Measurements from ENCODE around the gene RPUSD4. TPM values are rescaled to one million over a fixed set of nuclear protein-coding genes. Genes with fewer than 3 reads are reported as not detected.

Gene RPUSD4
- total and polyA plus RNA-seq, 10 of the 15 experiments (the other 5 are each of a cell fraction or from before 2014, with no cell fraction given): 24.5 to 47.6 (median 31.7) TPM

DNA sequence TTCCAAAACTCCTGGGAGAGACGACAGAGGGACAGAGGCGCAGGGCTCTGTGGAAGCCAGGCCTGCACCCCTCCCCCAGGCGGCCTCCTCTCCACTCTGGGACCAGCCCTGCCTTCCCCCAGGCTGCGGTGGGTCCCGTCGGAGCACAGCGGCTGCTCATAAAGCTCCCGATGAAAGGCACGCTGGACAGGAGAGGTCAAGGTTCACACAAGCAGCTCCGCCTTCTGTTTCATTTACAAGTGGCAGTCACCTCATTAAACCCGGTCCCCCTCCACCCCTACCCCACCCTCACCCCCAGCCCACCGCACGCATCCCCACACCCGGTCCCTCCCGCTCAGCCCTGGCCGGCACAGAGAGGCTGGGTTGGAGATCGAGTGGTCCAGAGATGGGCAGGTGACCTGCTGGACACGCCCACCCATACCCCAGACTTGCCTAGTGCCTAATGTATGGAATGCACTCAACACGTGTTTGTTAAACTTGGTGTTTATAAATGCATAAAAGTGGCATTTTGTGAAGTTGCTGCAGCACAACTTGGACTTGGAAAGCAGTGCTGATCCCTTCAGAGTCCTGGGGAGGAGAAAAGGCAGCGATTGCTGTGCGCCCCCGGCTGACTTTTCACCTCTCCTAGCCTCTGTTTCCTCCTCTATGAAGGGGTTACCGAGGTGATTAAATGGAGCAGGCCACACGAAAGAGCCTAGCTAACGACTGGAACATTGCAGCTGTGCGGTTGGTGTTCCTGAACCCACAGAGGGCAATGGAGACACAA lies 26.0 kb downstream of the RPUSD4 start:
- Histone ChIP-seq H3K9ac (ENCODE audit: control insufficient read depth, insufficient read depth, low read length) (no peak overlapping the region), H3K4me2 (ENCODE audit: control insufficient read depth, insufficient read depth) (no peak overlapping the region), H3K36me3 (ENCODE audit: control insufficient read depth in 2 of 2, insufficient read depth in 2 of 2, low read length in 1 of 2) (peaks cover 0 to 3% of the 10 kb centered on the region in 2 experiments; a peak in 2 of 4 replicates), H3K9me3 (replicated peaks; ENCODE audit: control insufficient read depth, insufficient read depth, low read length) (no peaks in the 10 kb centered on the region), H3K27ac (ENCODE audit: control insufficient read depth, insufficient read depth) (no peak overlapping the region), H4K20me1 (ENCODE audit: control insufficient read depth, insufficient read depth) (no peaks in the 10 kb centered on the region), H3K27me3 (replicated peaks in 1 of 2; ENCODE audit: control insufficient read depth in 2 of 2, insufficient read depth in 2 of 2, low read length in 1 of 2) (no peaks in the 10 kb centered on the region), H3K4me3 (no peak overlapping the region), H3K4me1 (ENCODE audit: control insufficient read depth, insufficient read depth, low read length) (peaks cover 29% of the 10 kb centered on the region), H2AFZ (ENCODE audit: control insufficient read depth, low read depth, low read length) (no peak overlapping the region), H3K79me2 (ENCODE audit: control insufficient read depth, insufficient read depth, low read length) (no peaks in the 10 kb centered on the region)
- FAIRE-seq (no peak), ATAC-seq (no peak), DNase-seq (ENCODE audit: low read depth, low spot score) (no peak)
- RAD21 ChIA-PET (ENCODE audit: unreplicated experiment): no interaction called here
- SMC1A ChIA-PET (ENCODE audit: uncharacterized antibody, unreplicated experiment): interaction anchor here (0.6 kb wide), 1 partner anchor 9 kb away, joined by 3 read pairs; no protein-coding TSS in a partner anchor
- CTCF ChIA-PET: interaction anchor here (1.5 to 10.7 kb wide), 3 partner anchors 13 to 262 kb away, joined by 3 to 220 read pairs (median 120); partner anchors contain the start of gene VSIG10L2
- in situ Hi-C loops (cut with MboI) (no loop called here), intact Hi-C loops (cut with micrococcal nuclease; ENCODE audit: unreplicated experiment) (no loop called here)
- POLR2A ChIA-PET: no interaction called here
- WGBS (ENCODE audit: insufficient coverage, insufficient replicate concordance, low lambda C conversion rate, missing lambda C conversion rate): 90% methylated on average over 22 of the region's 26 CpGs
- BruUV-seq (replicated peaks): no TSS peak
- TF ChIP-seq CHD1 (IDR thresholded peaks at IDR 0.05; ENCODE audit: low read depth, low read length) (no peak), TAF1 (IDR thresholded peaks at IDR 0.05; ENCODE audit: borderline replicate concordance, low read depth, low read length) (no peak), ZSCAN29 (IDR thresholded peaks at IDR 0.05) (no peak), MAX (IDR thresholded peaks at IDR 0.05; ENCODE audit: low read depth, low read length) (no peak), ZNF384 (IDR thresholded peaks at IDR 0.05; ENCODE audit: borderline replicate concordance, low read depth, low read length) (no peak), E4F1 (IDR thresholded peaks at IDR 0.05; ENCODE audit: borderline replicate concordance, partially characterized antibody) (no peak), SMC3 (IDR thresholded peaks at IDR 0.05; ENCODE audit: borderline replicate concordance, low read length) (no peak), BRCA1 (IDR thresholded peaks at IDR 0.05; ENCODE audit: low read depth, low read length) (no peak), JUND (IDR thresholded peaks at IDR 0.05; ENCODE audit: low read depth, low read length) (no peak)
- TF ChIP-seq, protein P1, sequence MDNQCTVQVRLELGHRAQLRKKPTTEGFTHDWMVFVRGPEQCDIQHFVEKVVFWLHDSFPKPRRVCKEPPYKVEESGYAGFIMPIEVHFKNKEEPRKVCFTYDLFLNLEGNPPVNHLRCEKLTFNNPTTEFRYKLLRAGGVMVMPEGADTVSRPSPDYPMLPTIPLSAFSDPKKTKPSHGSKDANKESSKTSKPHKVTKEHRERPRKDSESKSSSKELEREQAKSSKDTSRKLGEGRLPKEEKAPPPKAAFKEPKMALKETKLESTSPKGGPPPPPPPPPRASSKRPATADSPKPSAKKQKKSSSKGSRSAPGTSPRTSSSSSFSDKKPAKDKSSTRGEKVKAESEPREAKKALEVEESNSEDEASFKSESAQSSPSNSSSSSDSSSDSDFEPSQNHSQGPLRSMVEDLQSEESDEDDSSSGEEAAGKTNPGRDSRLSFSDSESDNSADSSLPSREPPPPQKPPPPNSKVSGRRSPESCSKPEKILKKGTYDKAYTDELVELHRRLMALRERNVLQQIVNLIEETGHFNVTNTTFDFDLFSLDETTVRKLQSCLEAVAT (IDR thresholded peaks at IDR 0.05): no peak
- TF ChIP-seq, protein P2, sequence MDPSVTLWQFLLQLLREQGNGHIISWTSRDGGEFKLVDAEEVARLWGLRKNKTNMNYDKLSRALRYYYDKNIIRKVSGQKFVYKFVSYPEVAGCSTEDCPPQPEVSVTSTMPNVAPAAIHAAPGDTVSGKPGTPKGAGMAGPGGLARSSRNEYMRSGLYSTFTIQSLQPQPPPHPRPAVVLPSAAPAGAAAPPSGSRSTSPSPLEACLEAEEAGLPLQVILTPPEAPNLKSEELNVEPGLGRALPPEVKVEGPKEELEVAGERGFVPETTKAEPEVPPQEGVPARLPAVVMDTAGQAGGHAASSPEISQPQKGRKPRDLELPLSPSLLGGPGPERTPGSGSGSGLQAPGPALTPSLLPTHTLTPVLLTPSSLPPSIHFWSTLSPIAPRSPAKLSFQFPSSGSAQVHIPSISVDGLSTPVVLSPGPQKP (IDR thresholded peaks at IDR 0.05; ENCODE audit: low read depth, low read length): no peak
- TF ChIP-seq, protein P3, sequence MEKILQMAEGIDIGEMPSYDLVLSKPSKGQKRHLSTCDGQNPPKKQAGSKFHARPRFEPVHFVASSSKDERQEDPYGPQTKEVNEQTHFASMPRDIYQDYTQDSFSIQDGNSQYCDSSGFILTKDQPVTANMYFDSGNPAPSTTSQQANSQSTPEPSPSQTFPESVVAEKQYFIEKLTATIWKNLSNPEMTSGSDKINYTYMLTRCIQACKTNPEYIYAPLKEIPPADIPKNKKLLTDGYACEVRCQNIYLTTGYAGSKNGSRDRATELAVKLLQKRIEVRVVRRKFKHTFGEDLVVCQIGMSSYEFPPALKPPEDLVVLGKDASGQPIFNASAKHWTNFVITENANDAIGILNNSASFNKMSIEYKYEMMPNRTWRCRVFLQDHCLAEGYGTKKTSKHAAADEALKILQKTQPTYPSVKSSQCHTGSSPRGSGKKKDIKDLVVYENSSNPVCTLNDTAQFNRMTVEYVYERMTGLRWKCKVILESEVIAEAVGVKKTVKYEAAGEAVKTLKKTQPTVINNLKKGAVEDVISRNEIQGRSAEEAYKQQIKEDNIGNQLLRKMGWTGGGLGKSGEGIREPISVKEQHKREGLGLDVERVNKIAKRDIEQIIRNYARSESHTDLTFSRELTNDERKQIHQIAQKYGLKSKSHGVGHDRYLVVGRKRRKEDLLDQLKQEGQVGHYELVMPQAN (conservative IDR thresholded peaks at IDR 0.05): no peak

Measured in GM12878 (cell line).